Caco-2 (cell line): Measurements from ENCODE around the gene PARD3. TPM values are rescaled to one million over a fixed set of nuclear protein-coding genes. Genes with fewer than 3 reads are reported as not detected.

Source experiments
- BruUV-seq: library from RNA; stranded (reverse); fragments of 400-500 nt; replicated peaks from 2 replicates; lab custom pipeline; 2021; lab: Mats Ljungman, UMichigan
- CTCF ChIA-PET: fragments of 300-600 bp; sonication (Branson Sonifier 250); formaldehyde crosslinking; loops from one replicate; lab custom pipeline; 2022; ENCODE audit warnings: antibody characterized with exemption; lab: Charles Lee
- POLR2A ChIA-PET: fragments of 300-600 bp; sonication (Branson Sonifier 250); formaldehyde crosslinking; loops from one replicate; lab custom pipeline; 2022; ENCODE audit warnings: antibody characterized with exemption; lab: Charles Lee
- DNase-seq, 2 experiments: peaks; one replicate each; pipeline versions ENCODE4 v3.0.0 to v3.0.0-alpha.2; 2020 to 2022
- H3K27me3 ChIP-seq: replicated peaks from 2 replicates; pipeline ENCODE4 v1.6.0; 2011; ENCODE audit warnings: low read length; ENCODE audit not compliant: control insufficient read depth, insufficient read depth
- H3K36me3 ChIP-seq: 2 replicates; pipeline ENCODE4 v1.5.1; 2011; ENCODE audit warnings: low read length; ENCODE audit not compliant: control insufficient read depth, insufficient read depth
- H3K4me1 ChIP-seq: fragments of 250-450 bp; sonication (Bioruptor Pico); 2 replicates; pipeline ENCODE4 v1.5.1; 2020; ENCODE audit warnings: mild to moderate bottlenecking
- H3K4me3 ChIP-seq: 2 replicates; pipeline ENCODE4 v1.5.1; 2011; ENCODE audit warnings: low read depth, mild to moderate bottlenecking, control low read depth, low read length
- H3K9me3 ChIP-seq: fragments of 250-450 bp; sonication (Bioruptor Pico); 2 replicates; pipeline ENCODE4 v1.5.1; 2020; ENCODE audit warnings: mild to moderate bottlenecking, moderate library complexity
- H3K27ac Mint-ChIP-seq: one replicate; pipeline ENCODE4 v1.8.0; 2022; ENCODE audit warnings: mixed read lengths; ENCODE audit not compliant: unreplicated experiment
- H3K27me3 Mint-ChIP-seq: one replicate; pipeline ENCODE4 v1.8.0; 2022; ENCODE audit warnings: mixed read lengths; ENCODE audit not compliant: insufficient read depth, unreplicated experiment
- H3K36me3 Mint-ChIP-seq: one replicate; pipeline ENCODE4 v1.8.0; 2022; ENCODE audit warnings: mild to moderate bottlenecking, mixed read lengths; ENCODE audit not compliant: insufficient read depth, unreplicated experiment
- H3K4me1 Mint-ChIP-seq: one replicate; pipeline ENCODE4 v1.8.0; 2022; ENCODE audit warnings: low read depth, mixed read lengths; ENCODE audit not compliant: unreplicated experiment
- H3K4me3 Mint-ChIP-seq: one replicate; pipeline ENCODE4 v1.8.0; 2022; ENCODE audit warnings: mild to moderate bottlenecking, moderate library complexity, mixed read lengths; ENCODE audit not compliant: unreplicated experiment
- H3K9me3 Mint-ChIP-seq: one replicate; pipeline ENCODE4 v1.8.0; 2022; ENCODE audit warnings: mixed read lengths; ENCODE audit not compliant: unreplicated experiment
- CTCF ChIP-seq, 2 experiments: fragments of 200-600 bp in 1 of 2; IDR thresholded peaks; 1 replicate in 1 of 2; 2 replicates in 1 of 2; pipeline versions ENCODE4 v1.5.1 to v1.8.0; 2011 to 2022; ENCODE audit warnings: antibody characterized with exemption in 1 of 2, control low read depth in 1 of 2, inconsistent platforms in 1 of 2, low read depth in 1 of 2, low read length in 1 of 2, mild to moderate bottlenecking in 1 of 2, moderate library complexity in 1 of 2; ENCODE audit not compliant: insufficient read depth in 1 of 2, severe bottlenecking in 1 of 2, unreplicated experiment in 1 of 2
- intact Hi-C: fragments of 100-400 bp; cut with micrococcal nuclease; formaldehyde crosslinking; loops from one replicate; pipeline ENCODE4 v1.10.0; 2022; ENCODE audit not compliant: unreplicated experiment
- total RNA-seq: library from RNA; stranded (reverse); gene quantifications from 2 replicates; pipeline ENCODE4 v1.2.3, GENCODE V29; 2022

The PARD3 gene
- total RNA-seq, 1 experiment from 2014 or later, result 80.7 TPM

DNA sequence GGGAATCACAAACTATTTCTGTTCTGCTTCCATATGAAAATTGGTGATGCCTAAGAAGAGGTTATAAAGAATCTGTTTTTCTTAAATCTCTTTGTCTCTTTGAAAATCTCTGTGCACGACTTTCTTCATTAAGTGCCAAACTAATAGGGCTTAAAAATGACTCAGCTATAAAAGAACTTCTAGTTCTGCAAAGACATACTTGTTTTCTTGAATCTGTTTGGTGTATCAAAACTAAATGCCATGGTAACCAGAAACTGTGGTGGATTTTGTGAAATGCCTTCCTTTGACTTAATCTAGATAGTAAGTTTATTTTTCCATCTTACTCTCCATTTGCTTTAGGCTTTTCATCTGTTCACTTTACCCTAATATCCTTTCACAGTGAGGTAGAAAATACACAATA, 417.8 kb downstream of the PARD3 start:
- Histone ChIP-seq H3K4me3 (no peak overlapping the region), H3K9me3 (no peaks in the 10 kb centered on the region), H3K27me3 (no peaks in the 10 kb centered on the region), H3K4me1 (no peaks in the 10 kb centered on the region), H3K36me3 (no peaks in the 10 kb centered on the region; the same call in 1 of the 2 replicates)
- Mint-ChIP-seq H3K27ac (no peak overlapping the region), H3K27me3 (no peaks in the 10 kb centered on the region), H3K4me1 (no peaks in the 10 kb centered on the region), H3K36me3 (no peaks in the 10 kb centered on the region), H3K9me3 (no peaks in the 10 kb centered on the region), H3K4me3 (no peak overlapping the region)
- POLR2A ChIA-PET, result no interaction called here
- no TSS peak for BruUV-seq
- intact Hi-C loops, result loop anchor here (10.0 kb wide), 1 partner anchor 1063 kb away; the partner anchor contains the start of gene NRP1
- DNase-seq, result no peak
- no peak for TF ChIP-seq CTCF (IDR thresholded peaks at IDR 0.05; ENCODE audit: insufficient read depth in 1 of 2, low read depth in 1 of 2, low read length in 1 of 2, severe bottlenecking in 1 of 2, unreplicated experiment in 1 of 2)
- CTCF ChIA-PET, result no interaction called here

DNA sequence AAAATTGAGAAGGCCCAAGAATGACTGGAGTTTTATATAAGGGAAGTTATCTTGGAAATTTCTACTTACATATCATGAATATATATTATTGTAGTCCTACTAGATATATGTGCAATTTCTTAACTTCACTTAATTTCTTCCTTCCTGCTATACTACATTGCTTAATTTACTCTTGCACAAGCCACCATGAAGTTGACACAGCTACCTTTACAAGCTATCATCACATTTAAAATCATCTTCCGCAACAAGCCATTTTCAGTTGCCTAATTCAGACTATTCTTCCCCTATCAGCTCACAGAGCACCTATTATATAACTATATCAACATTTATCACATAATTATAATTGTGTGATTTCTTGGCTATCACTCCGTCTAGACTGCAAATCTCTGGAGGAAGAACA, 418.4 kb downstream of the PARD3 start:
- TF ChIP-seq CTCF (IDR thresholded peaks at IDR 0.05; ENCODE audit: insufficient read depth in 1 of 2, low read depth in 1 of 2, low read length in 1 of 2, severe bottlenecking in 1 of 2, unreplicated experiment in 1 of 2), result no peak
- intact Hi-C loops, result loop anchor here (10.0 kb wide), 1 partner anchor 1062 kb away; the partner anchor contains the start of gene NRP1
- CTCF ChIA-PET, result no interaction called here

DNA sequence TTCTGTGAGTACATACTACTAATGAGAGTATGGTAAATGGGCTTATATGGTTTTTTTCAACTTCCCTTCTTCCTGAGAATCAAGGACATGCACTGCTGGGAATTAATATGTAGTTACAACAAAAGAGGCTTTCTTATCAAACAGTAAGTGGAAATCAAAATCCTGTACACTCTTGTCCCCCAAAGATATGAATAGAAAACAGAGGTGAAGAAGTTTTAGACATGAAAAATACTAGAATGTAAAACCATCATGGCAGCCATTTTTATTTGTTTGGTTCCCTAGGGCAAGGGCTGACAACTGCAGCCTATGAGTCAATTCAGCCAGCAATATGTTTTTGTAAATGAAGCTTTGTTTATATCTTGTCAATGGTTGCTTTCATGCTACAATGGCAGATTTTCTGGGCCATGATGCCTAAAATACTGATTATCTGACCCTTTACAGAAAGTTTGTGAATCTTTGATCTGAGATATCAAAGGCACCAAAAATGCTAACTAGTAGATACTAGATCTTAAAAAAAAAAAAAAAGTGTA, 422.4 kb downstream of the PARD3 start:
- BruUV-seq, result no TSS peak
- H3K4me3 Mint-ChIP-seq, result no peak overlapping the region
- ChIA-PET POLR2A (interaction anchor here (0.6 kb wide), 1 partner anchor 31 kb away, joined by 3 read pairs; no protein-coding TSS in a partner anchor), CTCF (no interaction called here)
- Histone ChIP-seq H3K9me3 (no peaks in the 10 kb centered on the region), H3K4me1 (no peaks in the 10 kb centered on the region), H3K36me3 (no peaks in the 10 kb centered on the region; the same call in 1 of the 2 replicates), H3K27me3 (no peaks in the 10 kb centered on the region), H3K4me3 (no peak overlapping the region)
- DNase-seq, result no peak
- H3K36me3 Mint-ChIP-seq, result peaks cover 5% of the 10 kb centered on the region
- intact Hi-C loops, result loop anchor here (5.0 to 10.0 kb wide), 2 partner anchors 245 to 1058 kb away; partner anchors contain the start of gene NRP1
- H3K27ac Mint-ChIP-seq, result no peak overlapping the region
- H3K9me3 Mint-ChIP-seq, result no peaks in the 10 kb centered on the region
- no peak for TF ChIP-seq CTCF (IDR thresholded peaks at IDR 0.05; ENCODE audit: insufficient read depth in 1 of 2, low read depth in 1 of 2, low read length in 1 of 2, severe bottlenecking in 1 of 2, unreplicated experiment in 1 of 2)
- H3K27me3 Mint-ChIP-seq, result no peaks in the 10 kb centered on the region
- peaks cover 6% of the 10 kb centered on the region for H3K4me1 Mint-ChIP-seq

More for the DNA sequence above, 418.4 kb downstream of the PARD3 start:
- Mint-ChIP-seq H3K36me3 (peaks cover 5% of the 10 kb centered on the region), H3K27ac (no peak overlapping the region), H3K9me3 (no peaks in the 10 kb centered on the region), H3K4me3 (no peak overlapping the region), H3K27me3 (no peaks in the 10 kb centered on the region), H3K4me1 (no peaks in the 10 kb centered on the region)
- no peak for DNase-seq
- H3K4me1 ChIP-seq, result no peaks in the 10 kb centered on the region
- no peaks in the 10 kb centered on the region; the same call in 1 of the 2 replicates for H3K36me3 ChIP-seq
- BruUV-seq, result no TSS peak
- POLR2A ChIA-PET, result no interaction called here
- no peaks in the 10 kb centered on the region for H3K9me3 ChIP-seq
- H3K27me3 ChIP-seq, result no peaks in the 10 kb centered on the region
- H3K4me3 ChIP-seq, result no peak overlapping the region
